Muscle of arm (tissue), 12 donors: ENCODE data around the gene CYB5D1. TPM values are rescaled to one million over a fixed set of nuclear protein-coding genes. Genes with fewer than 3 reads are reported as not detected.
A peak's percentile ranks its signal among the peaks of the same experiment; 100 is the strongest.

Experiments used
- DNase-seq: peaks from one replicate; pipeline ENCODE4 v3.0.0-alpha.2; 2013
- polyA plus RNA-seq, 12 donors: library from polyadenylated mRNA; unstranded; fragments of 120-200 nt; gene quantifications; one replicate each; pipeline ENCODE4 v1.2.1, GENCODE V29; 2013; ENCODE audit not compliant: insufficient read length in 12 of 12

The CYB5D1 gene
- polyA plus RNA-seq, 12 donors, result 6.7 to 14.1 (median 8.7) TPM; not detected in 1

DNA sequence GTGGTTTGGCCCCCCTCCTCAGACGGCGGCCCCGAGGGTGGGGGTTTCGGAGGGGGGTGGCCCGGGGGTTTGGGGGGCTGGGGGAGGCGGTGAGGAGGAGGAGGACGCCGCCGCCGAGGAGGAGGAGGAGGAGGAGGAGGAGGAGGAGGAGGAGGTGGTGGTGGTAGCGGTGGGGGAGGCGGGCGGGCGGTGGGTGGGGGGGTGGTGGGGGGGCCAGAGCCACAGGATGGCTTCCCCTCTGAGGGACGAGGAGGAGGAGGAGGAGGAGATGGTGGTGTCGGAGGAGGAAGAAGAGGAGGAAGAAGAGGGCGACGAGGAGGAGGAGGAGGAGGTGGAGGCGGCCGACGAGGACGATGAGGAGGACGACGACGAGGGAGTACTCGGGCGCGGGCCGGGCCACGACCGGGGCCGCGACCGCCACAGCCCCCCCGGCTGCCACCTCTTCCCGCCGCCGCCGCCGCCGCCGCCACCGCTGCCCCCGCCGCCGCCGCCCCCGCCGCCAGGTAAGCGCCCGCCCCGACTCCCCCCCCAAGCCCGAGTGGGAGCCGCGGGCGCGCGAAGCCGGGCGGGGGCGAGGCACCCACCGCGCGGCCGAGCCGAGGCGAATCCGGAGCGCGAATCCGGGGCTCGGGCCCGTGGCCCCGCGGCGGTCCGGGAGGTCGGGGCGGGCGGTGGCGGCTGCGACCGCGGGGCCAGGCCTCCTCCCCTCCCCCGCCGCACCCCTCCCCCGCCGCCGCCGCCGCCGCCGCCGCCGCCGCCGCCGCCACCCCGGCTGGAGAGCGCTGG is 27.0 kb downstream of the CYB5D1 start:
- DNase-seq, result no peak

DNA sequence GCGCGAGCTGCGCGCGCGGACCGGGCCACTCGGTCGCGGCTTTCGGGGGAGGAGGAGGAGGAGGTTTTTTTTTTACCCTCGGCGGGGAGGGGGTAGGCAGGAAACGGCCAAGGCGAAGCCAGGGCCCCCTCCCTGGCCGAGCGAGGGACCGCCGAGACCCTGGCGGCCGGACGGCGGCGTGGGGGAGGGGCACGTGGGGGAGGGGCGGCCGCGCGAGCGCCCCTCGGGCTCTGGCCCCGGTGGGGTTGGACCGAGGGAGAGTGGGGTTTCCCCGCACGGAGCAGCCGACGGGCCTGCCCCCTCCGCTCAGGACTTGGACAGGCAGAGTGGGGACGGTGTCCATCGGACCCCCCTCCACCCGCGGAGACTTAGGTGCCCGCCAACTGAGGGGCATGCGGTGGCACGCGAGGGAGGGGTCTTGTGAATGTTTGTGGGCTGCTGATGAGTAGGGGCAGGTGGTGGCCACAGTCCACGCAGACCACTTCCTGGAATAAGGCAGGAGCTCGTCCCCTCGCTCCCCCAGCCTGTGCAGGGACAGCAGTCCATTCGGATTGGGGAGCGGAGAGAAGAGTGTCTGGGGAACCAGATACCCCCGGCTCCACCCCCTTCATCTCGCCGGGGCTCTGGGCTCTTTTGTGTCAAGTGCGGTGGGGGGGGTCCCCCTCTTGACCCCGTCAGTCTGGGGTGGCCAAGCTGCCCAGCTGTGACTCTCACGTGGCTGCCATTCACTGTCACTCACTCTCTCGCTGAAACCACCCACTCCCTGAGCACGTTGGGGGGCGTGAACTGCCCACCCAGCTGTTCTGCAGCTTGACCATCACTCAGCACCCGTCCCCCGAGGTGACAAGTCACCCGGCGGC is 27.8 kb downstream of the CYB5D1 start:
- peak; percentile 56 for DNase-seq

DNA sequence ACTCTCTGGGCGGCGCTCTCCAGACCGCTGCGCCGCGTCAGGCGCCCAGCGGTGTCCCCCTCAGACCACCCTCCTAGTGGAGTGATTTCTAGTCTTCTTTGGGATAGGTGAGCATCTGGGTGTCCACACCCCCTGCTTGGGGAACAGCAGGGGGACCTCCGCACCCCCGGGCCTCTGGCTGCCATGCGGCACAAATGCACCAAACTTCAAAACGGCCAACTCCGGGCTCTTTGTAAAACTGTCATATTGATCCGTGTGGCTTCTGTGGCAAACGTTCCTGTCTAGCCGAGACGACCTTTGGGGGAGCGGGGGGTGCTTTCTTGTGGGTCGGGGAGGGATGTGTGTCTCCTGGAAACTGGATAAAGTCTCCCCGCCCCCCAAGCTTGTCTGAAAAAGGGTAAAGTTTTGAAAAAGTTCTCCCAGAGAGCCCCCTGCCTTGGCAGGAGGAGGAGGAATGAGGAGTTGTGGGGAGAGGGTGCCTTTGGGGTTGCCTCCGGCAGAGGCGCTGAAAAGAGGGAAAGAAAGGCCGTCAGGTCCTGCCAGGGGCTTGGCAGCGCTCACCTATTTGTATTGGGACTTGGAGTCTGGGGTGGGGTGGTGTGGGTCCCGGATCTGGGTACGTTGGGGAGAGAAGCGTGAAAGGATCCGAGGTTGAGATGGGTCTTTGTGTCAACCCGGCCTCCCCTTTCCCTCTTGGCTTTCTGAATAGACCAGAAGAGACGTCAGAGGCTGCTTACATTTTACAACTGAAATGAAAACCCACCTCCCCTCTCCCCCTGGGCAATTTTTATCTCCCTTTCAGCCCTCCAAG is 28.6 kb downstream of the CYB5D1 start:
- peak; percentile 58 for DNase-seq

- no peak for DNase-seq
These were observed 29.3 kb downstream of the CYB5D1 start for GRCh38 chr17:7887038-7887481.

DNA sequence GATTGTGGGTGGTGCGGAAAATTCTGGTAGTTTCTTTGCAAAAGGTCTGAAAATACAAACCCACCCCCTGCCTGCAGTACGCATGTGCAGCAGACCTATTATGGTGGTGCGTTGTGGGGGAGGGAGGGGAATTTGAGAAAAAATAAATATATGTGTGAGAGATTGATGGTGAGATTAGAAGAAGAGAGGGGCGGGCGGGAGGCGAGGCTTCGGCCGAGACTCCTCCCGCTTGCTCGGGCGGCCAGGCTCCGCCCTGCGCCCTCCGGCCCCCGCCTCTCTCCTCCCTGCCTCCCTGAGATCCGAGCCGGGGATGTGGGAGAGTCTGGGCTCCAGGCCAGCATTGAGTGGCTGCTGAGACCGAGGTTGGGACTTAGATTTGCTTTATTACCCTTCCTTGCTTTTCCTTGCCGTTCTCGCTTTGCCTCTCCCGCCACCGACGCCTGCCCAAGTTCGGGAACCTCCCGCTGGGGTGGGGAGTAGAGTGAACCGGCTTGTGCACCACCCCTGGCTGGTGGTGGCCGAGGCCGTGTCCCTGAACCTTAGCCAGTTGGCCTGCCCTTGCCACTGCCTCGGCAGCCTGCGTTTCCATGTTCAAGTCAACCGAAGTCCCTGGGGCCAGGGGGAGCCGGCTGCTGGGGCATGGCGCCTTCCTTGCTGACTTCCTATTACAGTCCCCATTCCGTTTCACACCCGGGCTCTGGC is 29.8 kb downstream of the CYB5D1 start:
- peak; percentile 96 for DNase-seq

DNA sequence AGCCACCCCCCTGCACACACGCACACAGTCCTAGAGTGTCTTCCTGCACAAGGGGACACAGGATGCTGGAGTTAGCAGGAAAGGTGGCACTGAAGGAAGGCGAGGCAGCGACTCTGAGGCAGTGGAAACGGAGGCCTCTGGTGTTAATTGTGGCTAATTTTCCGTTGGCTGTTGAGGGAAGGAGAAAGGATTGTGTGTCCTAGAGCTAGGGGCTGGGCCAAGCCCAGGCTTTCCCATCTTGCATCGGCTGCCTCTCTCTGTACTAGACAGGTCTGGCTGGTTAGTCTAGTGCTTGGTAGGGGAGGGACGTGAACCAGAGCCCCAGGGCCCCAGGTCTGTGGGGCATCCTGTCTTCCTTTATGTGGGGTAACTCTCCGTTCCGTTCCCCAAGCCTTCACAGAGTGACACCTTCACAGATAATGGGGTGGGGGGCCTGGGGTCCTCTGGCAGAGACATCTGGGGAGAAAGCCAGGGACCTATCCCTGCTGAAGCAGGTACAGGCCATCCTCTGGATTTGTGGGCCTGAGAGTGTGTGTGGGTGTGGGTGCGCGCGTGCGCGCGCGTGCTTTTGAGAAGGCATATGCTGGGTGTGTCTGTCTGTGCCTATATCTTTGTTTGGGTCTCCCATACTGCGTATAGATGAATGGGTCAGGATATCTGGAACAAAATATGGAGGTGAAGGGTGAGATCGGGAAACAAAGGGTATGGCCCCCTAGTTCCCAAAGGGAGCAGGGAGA is 30.5 kb downstream of the CYB5D1 start, which contains the start of gene CHD3:
CHD3 (plus strand) TSS at position 606 of the 737 bp plus-strand sequence. CDS start 212 bp downstream, outside the sequence.
- DNase-seq, result no peak

- DNase-seq, result peak; percentile 89
These were observed 31.6 kb downstream of the CYB5D1 start for GRCh38 chr17:7889166-7889955.

DNA sequence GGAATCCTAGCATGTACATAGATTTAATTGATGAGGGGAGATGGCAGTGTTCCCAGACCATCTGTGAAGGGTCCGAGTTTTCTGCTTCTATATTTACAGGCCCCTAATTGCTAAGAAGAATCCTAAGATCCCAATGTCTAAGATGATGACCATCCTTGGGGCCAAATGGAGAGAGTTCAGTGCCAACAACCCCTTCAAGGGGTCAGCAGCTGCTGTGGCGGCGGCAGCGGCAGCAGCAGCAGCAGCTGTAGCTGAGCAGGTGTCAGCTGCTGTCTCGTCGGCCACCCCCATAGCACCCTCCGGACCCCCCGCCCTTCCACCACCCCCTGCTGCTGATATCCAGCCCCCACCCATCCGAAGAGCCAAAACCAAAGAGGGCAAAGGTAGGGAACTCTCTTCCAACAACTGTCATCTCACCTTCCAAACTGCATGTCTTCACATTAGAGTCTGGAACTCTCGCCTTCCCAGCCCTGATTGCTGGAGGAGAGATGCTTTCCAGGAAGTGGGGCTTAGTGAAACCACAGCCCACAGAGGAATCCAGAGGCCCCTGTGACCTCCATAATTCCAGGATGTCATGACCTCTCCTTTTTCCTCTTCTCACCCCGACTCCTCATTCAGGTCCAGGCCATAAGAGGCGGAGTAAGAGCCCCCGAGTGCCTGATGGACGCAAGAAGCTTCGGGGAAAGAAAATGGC is 35.5 kb downstream of the CYB5D1 start:
- no peak for DNase-seq

- DNase-seq, result no peak
These were observed 36.4 kb downstream of the CYB5D1 start for GRCh38 chr17:7894226-7894625.

GRCh38 chr17:7894866-7895265 is 37.1 kb downstream of the CYB5D1 start:
- no peak for DNase-seq

DNA sequence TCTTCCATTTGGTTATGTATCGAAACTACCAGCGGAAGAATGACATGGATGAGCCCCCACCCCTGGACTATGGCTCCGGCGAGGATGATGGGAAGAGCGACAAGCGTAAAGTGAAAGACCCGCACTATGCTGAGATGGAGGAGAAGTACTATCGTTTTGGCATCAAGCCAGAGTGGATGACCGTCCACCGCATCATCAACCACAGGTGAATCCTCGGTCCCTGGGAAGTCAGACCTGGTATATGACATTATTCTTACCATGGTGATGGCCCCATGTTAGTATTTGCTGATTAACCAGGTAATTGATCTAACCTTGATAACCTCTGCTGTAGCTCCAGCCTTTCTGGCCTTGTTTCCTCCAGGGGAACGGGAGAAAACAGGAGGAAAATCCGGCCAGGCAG is 39.3 kb downstream of the CYB5D1 start:
- DNase-seq, result no peak

GRCh38 chr17:7897773-7898172 is 40.0 kb downstream of the CYB5D1 start:
- DNase-seq, result no peak

DNA sequence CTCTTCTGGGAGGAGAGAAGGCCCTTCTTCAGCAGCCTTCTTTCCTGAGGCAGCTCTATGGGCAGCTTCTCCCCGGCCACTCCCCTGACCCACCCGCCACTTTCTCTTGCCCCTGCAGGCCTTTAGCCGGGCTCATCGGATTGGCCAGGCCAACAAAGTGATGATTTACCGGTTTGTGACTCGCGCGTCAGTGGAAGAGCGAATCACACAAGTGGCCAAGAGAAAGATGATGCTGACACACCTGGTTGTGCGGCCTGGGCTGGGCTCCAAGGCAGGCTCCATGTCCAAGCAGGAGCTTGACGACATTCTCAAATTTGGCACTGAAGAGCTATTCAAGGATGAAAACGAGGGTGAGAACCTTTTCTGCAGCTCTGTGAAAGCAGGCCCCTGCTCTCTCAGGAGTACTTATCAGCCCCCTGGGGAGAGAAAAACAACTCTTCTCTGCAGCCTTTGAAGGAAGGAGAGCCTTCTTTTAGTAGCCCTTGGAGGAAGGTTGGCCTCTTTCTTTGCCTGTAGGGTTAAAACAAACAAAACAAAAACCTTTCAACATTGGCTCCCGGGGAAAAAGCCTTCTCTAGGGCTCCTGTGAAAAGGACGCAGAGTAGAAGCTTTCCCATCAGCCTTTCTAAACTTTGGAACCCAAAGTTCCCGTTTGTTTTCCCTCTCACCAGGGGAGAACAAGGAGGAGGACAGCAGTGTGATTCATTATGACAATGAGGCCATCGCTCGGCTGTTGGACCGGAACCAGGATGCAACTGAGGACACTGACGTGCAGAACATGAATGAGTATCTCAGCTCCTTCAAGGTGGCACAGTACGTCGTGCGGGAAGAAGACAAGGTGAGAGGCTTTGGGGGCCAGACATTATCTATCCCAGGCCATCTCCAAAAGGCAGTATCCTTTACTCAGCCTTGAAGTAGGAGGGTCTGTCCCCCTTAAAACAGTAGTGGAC is 45.6 kb downstream of the CYB5D1 start:
- DNase-seq, result no peak

- DNase-seq, result no peak
These were observed 51.3 kb downstream of the CYB5D1 start for GRCh38 chr17:7909089-7909488.

- DNase-seq, result no peak
These were observed 52.5 kb downstream of the CYB5D1 start for GRCh38 chr17:7910281-7910680.

DNA sequence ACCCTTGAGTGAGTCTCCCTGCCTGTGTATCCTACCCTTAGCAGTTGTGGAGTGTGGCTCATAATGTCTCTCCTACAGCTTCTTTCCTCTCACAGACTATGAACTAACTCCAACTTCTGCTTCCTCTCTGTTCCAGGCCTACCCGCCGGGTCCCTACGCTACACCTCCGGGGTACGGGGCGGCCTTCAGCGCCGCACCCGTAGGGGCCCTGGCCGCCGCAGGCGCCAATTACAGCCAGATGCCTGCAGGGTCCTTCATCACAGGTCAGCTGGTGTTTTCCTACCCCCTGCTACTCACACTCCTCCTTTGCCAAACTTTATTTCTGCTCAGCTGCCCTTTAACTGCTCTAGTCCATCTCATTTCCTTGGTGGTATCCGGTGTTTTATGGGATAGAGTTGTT is 52.9 kb downstream of the CYB5D1 start:
- no peak for DNase-seq

- no peak for DNase-seq
These were observed 53.3 kb downstream of the CYB5D1 start for GRCh38 chr17:7911116-7911515.
